GM21390 (cell line): Measurements from ENCODE around the gene CD59.

Source experiments
- ATAC-seq: cut with Tn5 transposase; IDR thresholded peaks from one replicate; pipeline ENCODE4 v1.9.1; 2021; ENCODE audit not compliant: unreplicated experiment

Gene CD59, protein sequence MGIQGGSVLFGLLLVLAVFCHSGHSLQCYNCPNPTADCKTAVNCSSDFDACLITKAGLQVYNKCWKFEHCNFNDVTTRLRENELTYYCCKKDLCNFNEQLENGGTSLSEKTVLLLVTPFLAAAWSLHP

DNA sequence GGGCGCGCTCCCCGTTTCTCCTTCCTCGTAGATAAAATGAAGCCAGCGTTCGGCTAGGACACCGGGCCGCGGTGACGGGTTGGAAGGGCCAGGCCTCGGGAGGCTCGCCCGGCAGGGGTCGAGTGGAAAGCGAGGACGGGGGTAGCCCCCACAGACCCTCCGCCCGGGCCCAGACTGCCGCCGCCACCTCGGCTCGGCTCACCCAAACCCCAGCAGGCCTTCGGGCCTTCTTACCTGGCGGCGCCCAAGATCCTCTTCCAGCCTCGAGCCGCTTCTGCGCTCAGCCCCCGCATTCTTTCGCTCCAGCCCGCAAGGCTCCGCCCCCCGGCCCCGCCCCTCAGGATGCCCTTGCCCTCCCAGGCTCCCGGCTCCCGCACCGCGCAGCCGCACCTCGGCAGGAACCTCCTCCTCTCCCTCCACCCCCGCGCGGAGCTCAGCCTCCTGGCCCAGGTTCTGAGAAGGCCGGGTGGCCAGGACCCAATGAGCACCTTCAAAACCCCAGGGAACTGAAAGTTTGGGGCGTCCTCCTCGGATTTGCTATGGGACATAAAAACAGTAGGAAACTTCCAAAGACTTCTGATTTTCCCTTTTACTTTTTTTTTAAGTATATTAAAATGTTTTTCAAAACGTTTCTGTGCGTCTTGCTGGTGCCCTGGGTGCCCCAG is at the start of gene CD59:
CD59 (minus strand) TSS at position 276 of the 665 bp plus-strand sequence. CDS start 13,978 bp downstream, outside the sequence.
- ATAC-seq: peak; percentile 48

DNA sequence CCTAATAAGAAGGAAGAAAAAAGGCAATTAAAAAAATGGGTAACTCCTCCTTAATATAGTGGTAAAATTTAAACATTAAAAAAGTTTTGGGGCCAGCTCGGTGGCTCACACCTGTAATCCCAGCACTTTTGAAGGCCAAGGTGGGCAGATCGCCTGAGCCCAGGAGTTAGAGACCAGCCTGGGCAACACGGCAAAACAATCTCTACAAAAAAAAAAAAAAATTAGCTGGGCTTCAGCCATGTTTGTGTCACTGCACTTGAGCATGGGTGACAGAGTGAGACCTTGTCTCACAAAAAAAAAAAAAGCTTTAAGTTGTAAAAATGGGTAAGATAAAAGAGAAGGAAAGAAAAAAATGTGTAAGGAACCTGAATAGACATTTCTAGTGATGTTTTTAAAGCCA is 49.4 kb upstream of the CD59 start:
- no peak for ATAC-seq

DNA sequence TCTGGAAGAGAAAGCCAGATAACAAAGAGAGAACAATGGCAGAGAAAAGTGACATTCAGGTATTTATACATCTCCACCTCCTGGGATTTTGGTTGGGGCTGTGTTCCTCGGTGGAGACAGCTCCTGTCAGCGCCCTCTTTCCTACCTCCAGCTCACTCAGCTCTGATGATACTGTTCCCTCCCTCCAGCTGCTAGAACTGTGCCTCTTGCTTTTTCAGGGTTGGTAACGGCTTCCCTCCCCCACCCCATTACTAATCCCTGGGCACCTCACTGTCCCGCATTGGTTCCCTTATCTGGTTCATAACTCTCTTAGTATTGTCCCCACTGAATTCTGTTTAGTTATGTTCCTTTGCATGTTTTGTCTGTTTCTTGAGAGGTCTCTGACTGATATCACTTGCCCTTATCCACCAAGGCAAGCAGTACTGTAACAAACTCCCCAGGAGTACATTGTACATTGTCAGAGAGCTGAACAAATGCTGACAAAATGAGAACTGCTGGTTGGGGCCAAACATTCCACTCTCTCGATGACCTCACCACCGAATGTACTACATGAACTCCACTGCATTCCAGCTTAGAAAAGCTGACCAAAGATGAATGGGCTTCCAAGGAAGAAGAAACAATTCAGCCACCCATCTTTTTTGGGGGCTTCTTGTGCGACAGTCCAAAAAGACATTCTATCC is 43.8 kb upstream of the CD59 start:
- no peak for ATAC-seq

DNA sequence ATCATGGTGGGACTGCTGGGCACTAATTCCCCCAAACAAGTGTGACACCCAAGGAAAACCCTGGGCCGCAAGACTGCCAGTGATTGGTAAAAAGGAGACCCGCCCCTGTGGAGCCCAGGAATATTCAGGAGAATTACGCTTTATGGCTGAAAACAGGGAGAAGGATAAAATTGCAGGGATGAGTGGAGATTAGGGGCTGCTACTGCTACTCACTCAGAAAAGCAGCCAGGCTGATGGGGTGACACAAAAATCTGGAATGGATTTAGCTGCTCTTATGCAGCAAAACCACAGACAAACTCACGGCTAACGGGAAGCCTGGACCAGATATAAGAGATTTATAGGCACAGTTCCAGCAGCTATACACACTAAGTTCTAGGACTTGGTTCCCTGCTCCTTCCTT is 42.5 kb upstream of the CD59 start:
- no peak for ATAC-seq

DNA sequence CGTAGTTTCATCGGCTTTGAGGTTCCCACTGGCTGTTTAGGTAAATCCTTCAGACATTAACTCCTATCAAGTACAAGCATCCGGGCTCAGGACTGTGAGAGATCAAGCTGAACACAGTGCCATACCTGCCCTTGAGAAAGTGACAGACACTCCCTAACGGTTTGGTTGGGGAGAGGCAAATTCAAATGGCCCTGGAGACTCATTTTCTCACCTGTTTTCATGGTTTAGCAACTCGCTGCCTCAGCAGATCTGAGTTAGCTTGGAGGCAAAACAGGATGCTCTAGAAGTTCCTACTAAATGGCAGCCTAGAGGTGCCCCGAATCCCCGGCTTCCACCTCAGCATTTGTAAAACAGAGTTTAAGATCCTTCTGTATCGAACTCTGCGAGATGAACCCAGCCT is 41.7 kb upstream of the CD59 start:
- no peak for ATAC-seq

DNA sequence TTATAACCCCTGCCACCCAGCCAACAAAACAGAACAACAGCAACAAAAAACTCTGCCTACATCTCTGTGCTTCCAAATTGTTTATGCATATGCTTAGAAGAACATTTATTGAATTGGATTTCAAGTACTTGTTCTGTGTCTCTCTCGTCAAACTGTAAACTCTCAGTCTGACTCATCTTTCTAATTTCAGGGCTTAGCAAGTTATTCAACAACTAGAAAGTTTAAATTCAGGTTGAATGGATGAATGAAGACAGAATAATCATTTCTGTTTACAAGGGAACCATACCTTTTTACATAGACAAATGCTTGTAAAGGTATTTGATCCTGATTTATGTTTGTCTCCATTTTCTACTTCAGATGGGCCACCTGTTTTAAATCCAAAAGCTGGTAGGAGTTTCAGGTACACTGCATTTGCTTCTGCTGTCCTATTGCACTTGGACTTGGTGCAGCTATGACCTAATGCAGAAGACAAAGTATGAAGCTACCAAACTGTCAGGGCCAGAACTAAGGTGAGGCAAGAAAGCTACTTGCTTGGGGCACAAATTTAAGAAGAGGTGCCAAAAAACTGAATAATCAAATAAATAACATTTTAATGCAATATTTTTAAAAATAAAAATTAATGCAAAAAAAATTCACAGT is 39.7 kb upstream of the CD59 start:
- ATAC-seq: peak; percentile 34

DNA sequence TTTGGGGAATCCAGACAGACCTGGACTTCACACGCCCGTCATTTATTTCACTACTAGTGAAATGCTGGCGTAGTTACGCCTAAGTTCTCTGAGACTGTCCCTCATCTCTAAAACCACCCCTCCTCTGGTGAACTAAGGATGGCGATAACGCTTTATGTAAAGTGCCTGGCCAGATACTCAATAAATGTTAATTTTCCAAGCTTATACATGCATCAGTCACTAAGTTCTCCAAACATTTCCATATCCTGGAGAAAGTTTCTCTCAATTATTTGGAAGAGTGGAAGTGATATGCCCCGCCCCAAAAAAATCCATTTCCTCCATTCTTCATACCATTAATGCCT is 39.2 kb upstream of the CD59 start:
- no peak for ATAC-seq

DNA sequence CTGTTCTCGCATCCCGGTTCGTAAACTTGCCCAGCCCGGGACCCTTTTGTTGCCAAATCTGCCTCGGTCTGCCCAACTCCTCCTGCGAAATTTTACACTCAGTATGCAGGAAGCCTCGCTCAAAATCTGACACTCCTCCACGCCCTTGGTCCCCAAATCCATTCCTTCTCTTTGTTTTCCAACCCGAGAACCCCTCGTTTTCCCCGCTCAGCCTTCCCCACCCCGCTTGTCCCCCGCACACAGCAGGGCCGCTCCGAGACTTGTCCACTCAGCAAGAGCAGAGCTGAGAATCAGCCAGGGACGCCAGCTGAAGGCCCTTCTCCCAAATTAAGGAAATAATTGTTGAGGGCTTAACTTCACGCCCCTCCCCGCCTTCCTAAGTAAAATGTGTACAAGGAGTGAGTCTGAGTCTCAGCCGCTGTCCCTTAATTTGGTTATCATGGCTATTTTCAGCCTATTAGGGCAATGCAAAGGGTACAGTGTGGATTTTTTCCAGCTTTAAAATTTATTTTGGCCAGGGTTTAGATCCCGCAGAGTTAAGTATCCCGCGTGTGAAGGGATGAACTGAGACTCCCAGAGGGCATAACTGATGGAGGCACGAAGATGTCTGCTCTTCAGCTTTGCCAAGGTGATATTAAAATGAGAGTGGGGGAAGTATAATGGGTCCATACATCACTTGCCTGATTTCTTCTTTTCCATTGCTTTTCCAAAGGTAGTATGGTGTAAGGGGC is 38.7 kb upstream of the CD59 start:
- ATAC-seq: no peak

DNA sequence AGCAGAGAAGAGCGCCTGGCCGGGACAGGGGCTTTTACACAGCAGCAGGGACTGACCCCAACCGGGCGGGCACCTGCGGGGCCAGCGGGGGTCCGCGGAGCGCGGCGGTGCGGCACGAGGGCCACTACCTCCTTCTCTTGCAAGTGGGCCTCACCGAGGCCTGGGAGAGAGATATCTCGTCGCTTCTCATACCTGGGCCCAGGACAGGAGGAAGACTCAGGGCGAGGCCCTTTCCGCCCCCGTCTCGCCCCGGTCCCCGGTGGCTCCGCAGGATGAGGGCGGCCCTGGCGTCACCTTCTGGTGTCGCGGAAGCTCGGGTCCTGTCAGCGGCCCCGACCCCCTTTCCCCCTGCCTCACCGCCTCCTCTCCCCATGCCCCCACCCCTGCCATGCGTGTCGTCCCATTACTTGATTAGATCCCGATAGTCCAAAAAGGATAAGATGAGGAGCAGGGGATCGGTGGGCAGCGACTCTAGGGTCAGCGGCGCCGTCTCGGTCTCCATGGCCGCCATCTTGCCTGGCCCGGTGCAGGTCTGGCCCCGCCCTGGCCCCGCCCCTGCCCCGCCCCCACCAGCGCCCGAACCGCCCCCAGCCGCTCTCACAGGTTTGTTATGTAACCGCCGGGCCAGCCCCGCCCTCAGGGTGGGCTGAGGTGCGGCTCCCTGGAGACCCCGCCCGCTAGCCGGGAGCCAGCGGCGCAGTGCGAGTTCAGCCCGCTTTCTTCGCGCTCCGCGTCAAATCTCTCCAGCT is 37.9 kb upstream of the CD59 start, which contains the start of gene FBXO3:
FBXO3 (minus strand) TSS at position 534 of the 749 bp plus-strand sequence; CDS start at position 511, 23 bp downstream.
- ATAC-seq: peak; percentile 57

DNA sequence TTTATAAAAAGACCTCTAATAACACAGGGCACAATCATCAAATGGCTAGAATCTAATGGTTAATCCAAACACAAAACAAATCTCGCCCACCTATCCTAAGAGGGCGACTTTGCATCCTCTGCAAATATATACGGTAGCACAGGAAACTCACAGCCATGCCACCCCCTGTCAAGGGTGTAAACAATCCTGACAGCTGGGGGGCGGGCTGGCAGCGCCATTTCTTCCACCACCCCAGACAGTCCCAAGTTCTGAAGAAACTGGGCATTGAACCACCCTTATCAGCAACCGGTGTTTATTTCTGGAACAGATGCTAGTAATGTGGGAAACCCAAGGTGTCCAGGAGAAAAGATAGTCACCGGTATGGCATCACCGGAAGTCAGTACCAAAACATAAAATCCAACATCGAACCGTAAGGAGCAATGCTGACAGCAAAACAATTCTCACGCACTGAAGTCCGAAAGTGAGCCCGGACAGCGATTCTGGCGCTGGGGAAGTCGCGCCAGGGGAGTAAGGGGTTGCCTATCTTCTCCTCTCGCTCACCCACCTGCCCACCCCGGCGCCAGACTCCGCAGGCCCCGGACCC is 37.3 kb upstream of the CD59 start:
- ATAC-seq: no peak

DNA sequence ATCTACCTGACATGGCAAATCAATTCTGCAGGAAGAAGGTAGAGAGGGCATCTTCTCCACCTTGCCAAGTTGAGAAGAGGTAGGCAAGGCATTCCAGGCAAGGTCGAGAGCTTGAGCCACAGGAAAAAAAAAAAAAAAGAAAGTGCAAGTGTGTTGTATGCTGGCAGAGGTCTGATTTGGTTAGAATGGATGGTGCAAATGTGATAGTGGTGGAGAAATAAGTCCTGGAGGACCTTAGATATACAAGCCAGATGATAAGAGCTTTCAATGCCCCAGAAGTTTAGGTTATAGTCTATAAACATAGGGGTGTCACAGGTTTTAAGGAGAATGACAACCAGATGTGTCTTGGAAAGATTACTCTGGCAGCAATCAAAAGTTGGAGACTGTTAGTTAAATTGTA is 36.6 kb upstream of the CD59 start:
- no peak for ATAC-seq

DNA sequence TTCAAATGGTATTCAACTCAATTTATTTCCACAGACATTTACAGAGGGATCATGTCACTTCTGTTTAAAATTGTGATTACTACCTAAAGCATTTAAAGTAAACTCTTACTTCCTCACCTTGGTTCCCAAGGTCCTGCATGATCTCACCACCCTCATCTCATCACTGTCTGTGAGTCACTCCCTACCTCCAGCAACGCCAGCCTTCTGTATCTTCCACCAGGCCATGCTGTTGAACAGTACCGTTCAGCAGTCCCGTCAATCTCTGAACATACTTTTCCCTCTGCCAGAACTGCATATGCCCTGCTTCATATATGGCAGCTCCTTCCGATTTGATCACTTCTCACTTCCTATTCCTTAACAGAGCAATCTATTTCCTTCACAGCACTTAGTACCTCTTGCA is 36.1 kb upstream of the CD59 start:
- ATAC-seq: no peak

DNA sequence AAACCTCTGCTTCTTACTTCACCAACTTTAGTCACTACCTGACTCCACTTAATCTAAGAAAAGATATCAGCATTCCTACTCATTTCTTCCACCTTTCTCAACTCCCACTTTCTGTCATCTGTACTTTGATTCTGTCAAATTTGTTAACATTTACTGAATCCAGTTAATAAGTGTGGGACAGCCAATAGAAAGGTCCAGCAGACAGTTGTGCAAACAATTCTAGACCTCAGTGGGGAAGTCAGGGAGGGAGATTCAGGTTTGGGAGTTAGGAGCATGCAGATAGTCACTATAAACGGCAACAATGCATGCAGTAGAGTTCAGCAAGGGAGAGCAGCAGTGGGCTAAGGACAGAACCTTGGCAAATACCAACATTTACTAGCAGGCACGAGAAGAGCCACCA is 34.0 kb upstream of the CD59 start:
- ATAC-seq: no peak

DNA sequence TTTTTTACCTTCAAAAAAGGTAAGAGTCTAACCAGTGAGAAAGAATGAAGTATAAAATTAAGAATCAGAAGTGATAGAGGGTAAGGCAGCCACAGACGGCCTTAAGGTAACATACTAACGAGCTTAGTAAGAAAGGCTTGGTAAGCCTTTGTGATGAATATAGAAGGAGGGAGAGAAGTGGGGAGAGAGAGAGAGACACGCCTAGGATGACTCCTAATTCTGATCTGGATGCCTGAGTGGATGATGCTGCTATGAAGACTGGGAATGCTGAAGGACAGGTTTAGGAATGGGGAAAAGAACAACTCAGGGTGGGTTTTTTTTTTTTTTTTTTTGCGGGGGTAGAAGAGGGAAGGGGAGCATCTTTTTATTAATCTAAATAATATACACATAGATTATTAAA is 33.3 kb upstream of the CD59 start:
- ATAC-seq: no peak

DNA sequence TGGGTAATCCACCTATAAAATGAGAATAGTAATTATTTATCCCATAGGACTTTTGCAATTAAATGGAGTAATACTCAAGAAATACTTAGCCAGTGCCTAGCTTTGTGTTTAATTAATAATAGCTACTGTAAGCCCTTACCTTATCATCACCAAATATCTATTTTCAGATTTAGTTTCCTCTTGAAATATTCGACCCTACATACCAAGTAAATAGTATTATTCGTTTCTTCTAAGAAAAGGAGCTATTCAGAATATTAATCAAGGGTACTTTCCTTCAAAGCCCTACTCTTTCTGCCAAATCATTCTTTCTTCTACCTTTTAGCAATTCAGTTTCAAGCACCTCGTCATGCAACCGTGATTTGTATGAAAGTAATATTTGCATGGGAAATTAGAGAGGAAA is 31.4 kb upstream of the CD59 start:
- no peak for ATAC-seq

DNA sequence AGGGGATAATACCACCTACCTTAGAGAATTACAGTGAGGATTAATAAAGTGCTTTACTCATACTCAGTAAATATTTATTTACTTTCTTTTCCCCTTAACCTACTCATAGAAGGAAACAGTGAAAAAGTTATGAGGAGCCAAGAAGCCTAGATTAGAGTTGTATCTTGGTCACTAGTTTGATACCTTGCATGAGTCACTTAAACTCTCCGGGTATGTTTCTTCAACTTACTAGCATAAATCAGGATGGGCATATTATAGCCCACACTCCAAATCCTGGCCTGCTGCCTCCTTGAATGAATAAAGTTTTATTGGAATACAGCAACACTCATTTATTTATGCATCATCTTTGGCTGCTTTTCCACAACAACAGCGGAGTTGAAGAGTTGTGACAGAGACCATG is 29.9 kb upstream of the CD59 start:
- ATAC-seq: no peak

DNA sequence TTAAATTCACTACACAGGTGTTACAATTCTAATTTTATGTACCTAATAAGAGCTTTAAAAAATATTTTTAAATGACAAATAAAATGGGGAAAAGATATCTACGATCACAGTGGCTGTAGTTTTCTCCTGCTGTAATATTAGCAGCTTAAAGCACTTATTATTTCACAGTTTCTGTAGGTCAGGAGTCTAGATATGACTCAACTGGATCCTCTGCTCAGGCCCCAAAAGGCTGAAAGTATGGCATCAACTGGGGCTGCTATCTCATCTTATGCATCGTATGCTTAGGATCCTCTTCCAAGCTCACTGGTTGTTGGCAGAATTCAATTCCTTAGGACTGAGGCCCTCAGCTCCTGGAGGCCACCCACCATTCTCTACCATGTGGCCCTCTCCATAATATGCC is 25.2 kb upstream of the CD59 start:
- no peak for ATAC-seq

DNA sequence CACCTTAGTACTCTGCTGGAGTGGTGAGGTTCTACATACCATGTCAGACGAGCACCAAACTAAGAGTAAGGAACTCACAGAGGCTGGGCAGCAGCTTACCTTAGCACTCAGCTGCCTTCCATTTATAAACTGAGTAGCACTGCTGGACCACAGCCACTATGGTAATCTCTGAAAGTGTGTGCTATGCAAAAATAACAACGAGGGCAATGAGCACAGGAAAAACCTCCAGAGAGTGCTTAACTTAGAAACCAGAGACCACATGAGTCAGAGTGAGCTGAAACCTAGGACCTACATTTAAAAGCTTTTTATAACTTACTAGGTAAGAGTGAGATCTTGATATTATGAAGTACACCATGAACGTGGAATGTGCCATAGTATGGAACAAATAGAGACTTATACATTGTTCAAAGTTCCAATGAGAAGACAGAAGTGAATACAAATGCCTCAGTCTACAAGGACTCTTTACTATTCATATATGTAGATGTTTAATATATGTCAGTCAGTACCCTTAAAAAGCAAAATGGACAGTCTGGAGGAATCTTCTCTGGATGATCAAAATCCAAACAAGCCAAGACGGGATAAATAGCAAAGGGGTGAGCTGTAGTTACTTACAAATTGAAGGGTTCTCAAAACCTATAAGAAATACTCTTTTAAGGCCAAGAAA is 17.2 kb upstream of the CD59 start:
- peak; percentile 99 for ATAC-seq

DNA sequence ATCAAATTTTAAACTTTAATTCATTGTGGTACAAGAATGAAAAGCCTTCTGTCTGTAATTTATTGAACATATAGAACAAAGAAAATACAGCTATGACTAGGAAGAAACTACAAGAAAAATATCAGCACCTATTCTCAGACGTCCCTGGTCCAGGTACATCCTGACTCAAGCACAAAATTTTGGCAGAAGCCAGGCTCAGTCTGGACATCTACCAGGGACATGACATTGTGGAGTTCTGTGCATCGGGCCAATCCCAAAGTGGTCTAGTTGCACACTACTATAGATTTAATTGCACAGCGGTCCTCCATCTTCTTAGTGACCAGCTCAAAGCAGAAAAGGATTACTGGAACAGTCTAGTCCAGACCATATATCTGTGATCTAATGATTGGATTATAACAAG is 15.7 kb upstream of the CD59 start:
- no peak for ATAC-seq

DNA sequence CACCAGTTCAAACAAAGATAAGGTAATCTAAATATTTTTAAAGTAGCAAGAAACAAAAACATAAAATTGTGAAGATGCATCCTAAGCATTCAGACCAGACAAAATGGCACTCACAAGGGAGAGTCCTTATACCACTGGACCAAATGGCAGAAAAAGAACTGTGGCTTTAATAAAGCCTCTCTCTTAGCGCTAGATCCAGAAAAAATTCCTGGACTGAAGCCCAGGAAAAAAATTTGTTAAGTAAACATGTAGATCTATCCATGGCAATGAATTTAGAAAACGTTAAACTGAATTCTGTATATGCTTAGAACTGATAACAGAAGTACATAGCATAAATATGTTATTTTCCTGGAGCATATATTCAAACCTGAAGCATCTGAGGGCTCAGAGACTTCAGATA is 11.8 kb upstream of the CD59 start:
- no peak for ATAC-seq
